Measurements from ENCODE around the gene EPB41L5.

DNA sequence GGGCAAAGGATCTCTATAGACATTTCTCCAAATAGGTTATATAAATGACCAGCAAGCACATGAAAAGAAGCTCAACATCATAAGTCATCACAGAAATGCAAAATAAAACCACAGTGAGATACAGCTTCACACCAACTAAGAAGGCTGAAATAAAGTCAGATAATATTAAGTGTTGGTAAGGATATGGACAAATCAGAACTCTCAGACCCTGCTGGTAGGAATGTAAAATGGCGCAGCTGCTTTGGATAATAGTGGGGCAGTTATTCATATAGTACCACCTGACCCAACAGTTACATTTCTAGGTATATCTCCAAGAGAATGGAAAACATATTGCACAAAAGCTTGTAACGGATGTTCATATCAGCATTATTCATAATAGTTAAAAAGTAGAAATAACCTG is 14.0 kb downstream of the EPB41L5 start:
- TF ChIP-seq, protein P1, sequence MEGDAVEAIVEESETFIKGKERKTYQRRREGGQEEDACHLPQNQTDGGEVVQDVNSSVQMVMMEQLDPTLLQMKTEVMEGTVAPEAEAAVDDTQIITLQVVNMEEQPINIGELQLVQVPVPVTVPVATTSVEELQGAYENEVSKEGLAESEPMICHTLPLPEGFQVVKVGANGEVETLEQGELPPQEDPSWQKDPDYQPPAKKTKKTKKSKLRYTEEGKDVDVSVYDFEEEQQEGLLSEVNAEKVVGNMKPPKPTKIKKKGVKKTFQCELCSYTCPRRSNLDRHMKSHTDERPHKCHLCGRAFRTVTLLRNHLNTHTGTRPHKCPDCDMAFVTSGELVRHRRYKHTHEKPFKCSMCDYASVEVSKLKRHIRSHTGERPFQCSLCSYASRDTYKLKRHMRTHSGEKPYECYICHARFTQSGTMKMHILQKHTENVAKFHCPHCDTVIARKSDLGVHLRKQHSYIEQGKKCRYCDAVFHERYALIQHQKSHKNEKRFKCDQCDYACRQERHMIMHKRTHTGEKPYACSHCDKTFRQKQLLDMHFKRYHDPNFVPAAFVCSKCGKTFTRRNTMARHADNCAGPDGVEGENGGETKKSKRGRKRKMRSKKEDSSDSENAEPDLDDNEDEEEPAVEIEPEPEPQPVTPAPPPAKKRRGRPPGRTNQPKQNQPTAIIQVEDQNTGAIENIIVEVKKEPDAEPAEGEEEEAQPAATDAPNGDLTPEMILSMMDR (IDR thresholded peaks at IDR 0.05): no peak
- no peak for TF ChIP-seq POLR2A (IDR thresholded peaks at IDR 0.05)
- no peak for TF ChIP-seq POLR2AphosphoS5 (IDR thresholded peaks at IDR 0.05)

All from upper lobe of left lung (tissue), 4 donors.